Stomach smooth muscle (tissue), 2 donors: Measurements from ENCODE around the gene LYG2.
"Not testable (repeated sequence)": the region's sequence is repeated elsewhere in the genome, so short reads cannot be mapped to it uniquely, and the experiment has no call there.

Source experiments
- H3K27ac ChIP-seq: one replicate; pipeline ENCODE4 v1.7.0; 2013; ENCODE audit warnings: mild to moderate bottlenecking, low read length, inconsistent platforms
- H3K27me3 ChIP-seq, 2 donors: one replicate each; pipeline ENCODE4 v1.7.0; 2013; ENCODE audit warnings: low read length in 2 of 2; ENCODE audit not compliant: insufficient read depth in 2 of 2, control insufficient read depth in 1 of 2
- H3K36me3 ChIP-seq, 2 donors: one replicate each; pipeline ENCODE4 v1.7.0; 2013; ENCODE audit warnings: low read length in 2 of 2; ENCODE audit not compliant: control insufficient read depth in 2 of 2, insufficient read depth in 2 of 2
- H3K4me1 ChIP-seq: one replicate; pipeline ENCODE4 v1.7.0; 2013; ENCODE audit warnings: low read length; ENCODE audit not compliant: control insufficient read depth, insufficient read depth
- H3K4me3 ChIP-seq, 2 donors: one replicate each; pipeline ENCODE4 v1.7.0; 2013; ENCODE audit warnings: low read length in 2 of 2
- H3K9ac ChIP-seq, 2 donors: one replicate each; pipeline ENCODE4 v1.7.0; 2013; ENCODE audit warnings: low read length in 2 of 2, mild to moderate bottlenecking in 1 of 2
- H3K9me3 ChIP-seq, 2 donors: one replicate each; pipeline ENCODE4 v1.7.0; 2013; ENCODE audit warnings: low read length in 2 of 2; ENCODE audit not compliant: control insufficient read depth in 2 of 2
- donor health status: healthy.
- donor health status: Pancreatic carcinoma.

Gene LYG2

DNA sequence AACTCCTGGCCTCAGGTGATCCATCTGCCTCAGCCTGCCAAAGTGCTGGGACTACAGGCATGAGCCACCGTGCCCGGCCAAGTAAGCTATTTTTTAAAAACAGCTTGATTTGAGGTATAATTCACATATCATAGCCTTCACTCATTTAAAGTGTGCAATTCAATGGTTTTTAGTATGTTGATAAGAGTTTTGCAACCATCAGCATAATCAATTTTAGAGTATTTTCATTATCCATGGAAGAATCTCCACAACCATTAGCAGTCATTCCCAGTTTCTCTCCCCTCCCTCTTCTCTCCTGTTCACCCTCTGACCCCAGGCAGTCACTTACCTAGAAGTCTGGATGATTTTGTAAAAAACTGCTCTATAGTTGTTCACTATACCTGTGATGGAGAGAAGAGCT is 4.7 kb upstream of the LYG2 start:
- H3K4me1 ChIP-seq = no peaks in the 10 kb centered on the region
- no peaks in the 10 kb centered on the region for H3K27me3 ChIP-seq
- H3K36me3 ChIP-seq = peaks cover 0 to 4% of the 10 kb centered on the region in 2 donors
- no peak overlapping the region for H3K4me3 ChIP-seq
- H3K9ac ChIP-seq = no peak overlapping the region
- no peak overlapping the region for H3K27ac ChIP-seq
- peaks cover 0 to 2% of the 10 kb centered on the region in 2 donors for H3K9me3 ChIP-seq

DNA sequence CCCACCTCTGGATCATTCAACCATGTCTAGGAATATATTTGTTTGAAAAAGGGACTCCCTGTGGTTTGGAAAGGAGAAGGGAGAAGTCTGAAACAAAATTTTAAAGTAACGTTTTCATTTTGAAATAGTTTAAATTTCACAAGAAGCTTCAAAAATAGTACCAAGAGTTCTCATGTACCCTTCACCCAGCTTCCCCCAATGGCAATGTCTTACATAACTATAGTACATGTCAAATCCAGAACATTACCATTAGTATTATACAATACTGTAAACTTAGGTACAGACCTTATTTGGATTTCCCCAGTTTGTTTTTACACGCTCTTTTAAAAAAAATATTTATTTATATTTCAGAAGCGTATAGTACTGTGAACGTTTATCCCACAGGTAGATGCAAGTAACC is 4.0 kb upstream of the LYG2 start:
- no peak overlapping the region for H3K27ac ChIP-seq
- no peaks in the 10 kb centered on the region for H3K27me3 ChIP-seq
- H3K9ac ChIP-seq = no peak overlapping the region
- H3K9me3 ChIP-seq = peaks cover 0 to 2% of the 10 kb centered on the region in 2 donors
- peaks cover 0 to 4% of the 10 kb centered on the region in 2 donors for H3K36me3 ChIP-seq
- no peak overlapping the region for H3K4me3 ChIP-seq
- H3K4me1 ChIP-seq = no peaks in the 10 kb centered on the region

DNA sequence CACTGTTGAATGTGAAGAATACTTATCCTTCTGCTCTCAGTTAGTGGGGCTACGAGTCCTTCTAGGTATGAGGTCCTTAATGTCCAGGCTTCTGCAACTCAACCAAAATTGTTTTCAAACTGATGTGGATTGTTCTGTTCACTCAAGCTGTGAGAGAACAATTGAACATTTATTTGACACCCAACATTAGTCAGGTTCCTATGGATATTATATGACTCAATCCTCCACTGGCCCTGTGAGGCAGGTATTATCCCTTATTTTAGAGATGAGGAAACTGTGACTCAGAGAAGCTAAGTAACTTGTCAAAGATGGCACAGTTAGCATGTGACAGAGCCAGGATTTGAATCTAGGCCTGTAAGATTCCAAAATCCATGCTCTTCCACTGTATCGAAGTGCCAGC is 1.2 kb upstream of the LYG2 start:
- Histone ChIP-seq H3K9me3 (peaks cover 0 to 2% of the 10 kb centered on the region in 2 donors), H3K9ac (no peak overlapping the region)

DNA sequence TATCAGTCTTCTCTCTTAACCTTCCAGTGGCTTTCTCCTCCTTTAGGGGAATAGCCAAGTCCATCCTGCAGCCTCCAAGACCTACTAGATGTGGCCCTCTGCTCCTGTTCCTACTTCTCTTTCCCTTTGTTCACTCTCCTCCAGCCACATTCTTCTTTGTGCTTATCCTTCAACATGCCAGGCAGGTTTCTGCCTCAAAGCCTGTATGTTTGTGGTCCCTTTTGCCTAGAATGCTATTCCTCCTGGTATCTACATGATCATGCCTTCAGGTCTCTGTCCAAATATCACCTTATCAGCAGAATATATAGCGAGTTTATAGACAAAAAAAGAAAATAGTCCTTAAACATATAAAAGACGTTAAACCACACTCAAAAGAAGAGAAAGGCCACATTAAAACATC is 5.5 kb downstream of the LYG2 start:
- Histone ChIP-seq H3K27me3 (no peaks in the 10 kb centered on the region), H3K4me3 (no peak overlapping the region), H3K4me1 (no peaks in the 10 kb centered on the region), H3K9me3 (no peaks in the 10 kb centered on the region), H3K9ac (no peak overlapping the region), H3K27ac (no peak overlapping the region), H3K36me3 (peaks cover 0 to 3% of the 10 kb centered on the region in 2 donors)

More for the DNA sequence above, 1.2 kb upstream of the LYG2 start:
- no peak overlapping the region for H3K4me3 ChIP-seq
- H3K27me3 ChIP-seq = no peaks in the 10 kb centered on the region
- no peaks in the 10 kb centered on the region for H3K36me3 ChIP-seq
- no peak overlapping the region for H3K27ac ChIP-seq
- H3K4me1 ChIP-seq = no peaks in the 10 kb centered on the region

DNA sequence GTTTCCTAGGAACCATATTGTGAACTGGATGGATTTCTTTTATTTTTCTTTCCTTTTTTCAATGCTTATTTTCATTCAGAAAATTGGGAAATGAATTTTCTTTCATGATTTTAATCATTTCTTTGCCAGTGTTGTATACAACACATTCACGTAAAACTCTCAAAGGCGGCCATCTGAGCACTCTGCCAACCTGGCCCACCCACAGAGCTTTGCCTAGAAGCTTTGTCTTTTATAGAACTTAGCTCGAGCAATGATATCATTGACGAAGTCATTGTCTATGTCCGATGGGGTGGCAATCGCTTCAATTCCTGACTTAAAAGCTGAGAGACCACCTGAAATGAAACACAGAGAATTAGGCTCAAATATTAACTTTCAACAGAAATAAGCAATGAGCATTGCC is 13.3 kb downstream of the LYG2 start:
- Histone ChIP-seq H3K4me1 (no peaks in the 10 kb centered on the region), H3K36me3 (peaks cover 0 to 3% of the 10 kb centered on the region in 2 donors), H3K9me3 (no peaks in the 10 kb centered on the region), H3K9ac (no peak overlapping the region), H3K27me3 (no peaks in the 10 kb centered on the region), H3K4me3 (no peak overlapping the region), H3K27ac (no peak overlapping the region)

DNA sequence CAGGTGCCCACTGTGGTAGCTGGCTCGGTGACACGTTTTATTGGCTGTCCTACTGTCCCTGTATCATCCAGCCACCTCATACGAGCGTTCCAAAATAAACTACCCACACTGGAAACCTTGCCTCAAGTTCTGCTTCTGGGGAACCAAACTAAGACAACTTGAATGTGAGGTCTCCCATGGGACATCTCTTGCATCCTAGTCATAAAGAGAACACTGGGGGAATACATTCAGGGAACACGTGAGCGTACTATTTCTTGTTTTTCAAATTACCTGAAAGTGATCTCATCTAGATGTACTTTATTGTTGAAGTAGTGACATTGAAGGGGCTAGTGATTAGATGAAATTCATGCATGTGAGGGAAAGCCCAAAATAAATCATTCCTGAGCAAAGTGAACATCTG is 15.0 kb downstream of the LYG2 start:
- no peaks in the 10 kb centered on the region for H3K9me3 ChIP-seq
- no peak overlapping the region for H3K9ac ChIP-seq
- no peaks in the 10 kb centered on the region for H3K27me3 ChIP-seq
- no peak overlapping the region for H3K4me3 ChIP-seq
- H3K4me1 ChIP-seq = no peaks in the 10 kb centered on the region
- no peak overlapping the region for H3K27ac ChIP-seq
- no peaks in the 10 kb centered on the region for H3K36me3 ChIP-seq

DNA sequence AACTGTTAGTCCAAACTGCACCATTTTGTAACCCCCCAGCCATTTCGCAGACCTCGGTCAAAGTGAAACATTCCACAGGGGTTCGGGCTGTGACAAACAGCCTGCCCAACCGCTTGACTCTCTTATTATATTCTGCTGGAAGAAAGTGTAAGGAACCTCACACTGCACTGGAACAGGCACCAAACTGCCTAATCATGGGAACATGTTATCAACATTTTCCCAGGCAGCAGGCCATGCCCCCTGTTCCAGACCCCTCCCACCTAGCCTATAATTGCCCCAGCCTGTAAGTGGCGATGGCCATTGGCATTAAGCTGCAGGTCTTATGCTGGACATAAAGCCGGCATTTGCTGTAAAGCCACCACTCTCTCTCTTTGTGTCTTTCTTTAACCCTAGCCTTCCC is 16.9 kb downstream of the LYG2 start:
- Histone ChIP-seq H3K4me1 (no peaks in the 10 kb centered on the region), H3K27me3 (no peaks in the 10 kb centered on the region)

DNA sequence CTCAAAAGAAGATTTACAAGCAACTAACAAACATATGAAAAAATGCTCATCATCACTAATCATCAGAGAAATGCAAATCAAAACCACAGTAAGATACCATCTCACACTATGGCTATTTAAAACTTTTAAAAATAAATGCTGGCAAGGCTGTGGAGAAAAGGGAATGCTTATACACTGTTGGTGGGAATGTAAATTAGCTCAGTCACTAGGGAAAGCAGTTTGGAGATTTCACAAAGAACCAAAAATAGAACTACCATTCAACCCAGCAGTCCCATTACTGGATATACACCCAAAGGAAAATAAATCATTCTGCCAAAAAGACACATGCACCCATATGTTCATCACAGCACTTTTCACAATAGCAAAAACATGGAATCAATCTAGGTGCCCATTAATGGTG is 22.3 kb downstream of the LYG2 start:
- not testable (repeated sequence) for H3K9me3 ChIP-seq, H3K27me3 ChIP-seq, H3K27ac ChIP-seq, H3K4me1 ChIP-seq, H3K4me3 ChIP-seq, H3K36me3 ChIP-seq, H3K9ac ChIP-seq

More for the DNA sequence above, 16.9 kb downstream of the LYG2 start:
- H3K9me3 ChIP-seq = no peaks in the 10 kb centered on the region
- H3K4me3 ChIP-seq = no peak overlapping the region
- H3K36me3 ChIP-seq = no peaks in the 10 kb centered on the region
- H3K9ac ChIP-seq = no peak overlapping the region
- no peak overlapping the region for H3K27ac ChIP-seq

DNA sequence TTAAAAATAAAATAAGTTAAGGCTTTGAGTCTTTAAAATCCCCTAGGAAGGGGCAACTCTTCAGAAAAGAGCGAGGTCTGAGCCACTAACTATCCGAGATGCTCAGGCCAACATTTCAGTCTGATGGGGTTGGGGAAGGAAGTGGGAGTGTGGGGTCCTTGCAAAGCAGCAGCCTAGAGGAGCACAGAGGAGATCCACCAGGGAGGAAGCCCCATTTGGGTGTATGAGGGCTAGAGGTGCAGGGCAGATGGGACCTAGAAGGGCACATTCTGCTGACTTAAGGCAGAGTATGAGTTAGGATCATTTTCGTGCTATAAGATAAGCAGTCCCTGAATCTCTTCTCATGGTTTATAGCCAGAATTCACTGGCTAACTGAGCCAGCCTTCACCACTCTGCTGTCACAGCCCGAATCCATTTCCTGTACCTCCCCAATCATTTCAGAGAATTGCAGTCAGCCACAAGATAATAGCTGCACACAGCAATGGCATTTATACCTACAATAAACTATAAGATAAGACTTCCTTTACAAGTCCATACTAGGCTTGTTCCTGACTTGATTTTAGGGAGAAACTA is 37.5 kb downstream of the LYG2 start:
- Histone ChIP-seq H3K4me1 (no peaks in the 10 kb centered on the region), H3K9ac (no peak overlapping the region), H3K9me3 (no peaks in the 10 kb centered on the region), H3K27me3 (no peaks in the 10 kb centered on the region), H3K4me3 (no peak overlapping the region), H3K36me3 (peaks cover 3 to 4% of the 10 kb centered on the region in 2 donors), H3K27ac (no peak overlapping the region)

DNA sequence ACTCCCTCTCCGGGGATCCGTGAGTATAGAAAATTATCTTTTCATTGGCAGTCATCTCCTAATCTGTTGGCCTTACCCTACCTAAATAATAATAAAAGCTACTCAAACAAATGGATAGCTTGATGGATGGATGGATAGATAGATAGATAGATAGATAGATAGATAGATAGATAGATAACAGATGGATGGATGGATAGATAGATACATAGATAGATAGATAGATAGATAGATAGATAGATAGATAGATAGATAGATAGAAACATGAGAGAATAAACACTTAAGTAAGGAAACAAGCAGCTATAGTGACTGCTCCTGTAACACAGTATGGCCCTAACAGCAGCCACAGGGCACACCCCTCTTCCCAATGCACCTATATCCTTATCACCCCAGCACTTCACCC is 39.4 kb downstream of the LYG2 start:
- Histone ChIP-seq H3K27me3 (no peaks in the 10 kb centered on the region), H3K27ac (no peak overlapping the region)

DNA sequence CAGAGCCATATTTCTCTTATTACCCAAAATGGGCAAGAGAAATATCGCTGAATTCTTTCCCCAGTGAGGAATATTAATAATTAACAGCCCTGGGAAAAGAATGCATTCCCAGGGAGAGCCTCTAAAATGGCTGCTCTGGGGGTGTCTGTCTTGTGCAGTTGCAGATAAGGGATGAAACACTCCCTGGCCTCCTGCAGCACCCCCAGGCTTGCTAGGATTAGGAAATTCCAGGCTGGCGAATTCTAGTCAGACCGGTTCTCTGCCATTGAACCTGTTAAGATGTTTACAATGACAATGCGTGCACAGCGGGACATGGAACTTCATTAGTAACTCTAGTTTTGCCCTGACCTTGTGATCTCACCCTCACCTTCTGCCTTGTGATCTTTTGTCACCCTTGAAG is 50.0 kb downstream of the LYG2 start:
- Histone ChIP-seq H3K36me3 (peaks cover 0 to 2% of the 10 kb centered on the region in 2 donors), H3K27ac (no peak overlapping the region), H3K4me3 (no peak overlapping the region), H3K9me3 (no peaks in the 10 kb centered on the region), H3K9ac (no peak overlapping the region), H3K27me3 (no peaks in the 10 kb centered on the region), H3K4me1 (no peaks in the 10 kb centered on the region)

More for the DNA sequence above, 39.4 kb downstream of the LYG2 start:
- Histone ChIP-seq H3K4me1 (no peaks in the 10 kb centered on the region), H3K9ac (no peak overlapping the region), H3K9me3 (no peaks in the 10 kb centered on the region), H3K36me3 (peaks cover 3 to 5% of the 10 kb centered on the region in 2 donors), H3K4me3 (no peak overlapping the region)
